ENCODE data around the gene GPC5. TPM values are rescaled to one million over a fixed set of nuclear protein-coding genes. Genes with fewer than 3 reads are reported as not detected.

The GPC5 gene
- total and polyA plus RNA-seq, 9 of the 15 experiments (the other 6 are each of a cell fraction or from before 2014, with no cell fraction given), result 0.18 to 0.27 TPM; not detected in 7

- no peak for ATAC-seq
- Histone ChIP-seq H3K9ac (ENCODE audit: insufficient read depth in 1 of 2, low read depth in 2 of 2, low read length in 2 of 2) (no peak overlapping the region), H3K4me3 (no peak overlapping the region), H3K27ac (ENCODE audit: extremely low read depth, low read depth, low read length) (no peak overlapping the region), H3K4me1 (replicated peaks in 1 of 2; ENCODE audit: control insufficient read depth in 2 of 2, insufficient read depth in 2 of 2, low read length in 2 of 2) (no peaks in the 10 kb centered on the region), H3K27me3 (ENCODE audit: control insufficient read depth in 2 of 2, insufficient read depth in 2 of 2, low read length in 2 of 2) (no peaks in the 10 kb centered on the region), H3K4me2 (ENCODE audit: insufficient read depth, low read length) (no peak overlapping the region), H3K9me3 (replicated peaks; ENCODE audit: control insufficient read depth, insufficient read depth, low read depth, low read length) (no peaks in the 10 kb centered on the region), H4K20me1 (replicated peaks; ENCODE audit: control insufficient read depth, insufficient read depth, low read length) (no peaks in the 10 kb centered on the region), H3K36me3 (ENCODE audit: control insufficient read depth, insufficient read depth, low read length) (no peaks in the 10 kb centered on the region), H3K9me1 (ENCODE audit: control insufficient read depth, insufficient read depth, low read length) (no peaks in the 10 kb centered on the region), H3K79me2 (ENCODE audit: control insufficient read depth, insufficient read depth, low read length) (no peaks in the 10 kb centered on the region), H2AFZ (ENCODE audit: low read depth, low read length) (no peak overlapping the region)
- no peak for DNase-seq (ENCODE audit: extremely low read depth in 1 of 4, low spot score in 3 of 4)
- FAIRE-seq, result no peak
- no TSS peak for BruUV-seq (replicated peaks)
- in situ Hi-C loops (cut with MboI) (no loop called here), intact Hi-C loops (cut with micrococcal nuclease) (no loop called here)
- ChIA-PET POLR2A (no interaction called here), CTCF (ENCODE audit: low intra/inter-chr PET ratio) (no interaction called here)
- TF ChIP-seq ZMIZ1 (IDR thresholded peaks at IDR 0.05; ENCODE audit: low read depth in 2 of 2, low read length in 2 of 2) (no peak), ZFP30 (CRISPR knock-in tag; IDR thresholded peaks at IDR 0.05; ENCODE audit: borderline replicate concordance) (no peak), TARDBP (IDR thresholded peaks at IDR 0.05) (no peak), HDAC3 (IDR thresholded peaks at IDR 0.05; ENCODE audit: borderline replicate concordance, partially characterized antibody) (no peak), MIER1 (IDR thresholded peaks at IDR 0.05; ENCODE audit: low read depth) (no peak)
- WGBS (ENCODE audit: insufficient coverage, low coverage, missing lambda C conversion rate), result 0% methylated on average over 2 of the region's 2 CpGs
Measured at GRCh38 chr13:92225861-92226260, 827.4 kb downstream of the GPC5 start.
